Esophagus muscularis mucosa (tissue), 4 donors: ENCODE measurements around the gene DCHS2.

Experiments used
- EP300 ChIP-seq: sonication (generic); formaldehyde crosslinking; IDR thresholded peaks from one replicate; pipeline ENCODE4 v1.6.1; 2017; ENCODE audit warnings: antibody characterized with exemption
- POLR2A ChIP-seq: fragments of 450-650 bp; IDR thresholded peaks from one replicate; pipeline ENCODE4 v1.6.1; 2017; ENCODE audit warnings: antibody characterized with exemption, moderate library complexity, mild to moderate bottlenecking, low read depth
- POLR2AphosphoS5 ChIP-seq, 2 donors: sonication (generic); formaldehyde crosslinking; IDR thresholded peaks; one replicate each; pipeline ENCODE4 v1.6.1; 2017; ENCODE audit warnings: antibody characterized with exemption in 2 of 2
- TF ChIP-seq, protein P1 (sequence below), 3 experiments: fragments of 200-600 bp in 2 of 3; fragments of 450-650 bp in 1 of 3; sonication (generic) in 2 of 3; IDR thresholded peaks; one replicate each; pipeline ENCODE4 v1.5.1; 2017 to 2019; ENCODE audit warnings: antibody characterized with exemption in 3 of 3, mild to moderate bottlenecking in 2 of 3, moderate library complexity in 1 of 3

DNA sequence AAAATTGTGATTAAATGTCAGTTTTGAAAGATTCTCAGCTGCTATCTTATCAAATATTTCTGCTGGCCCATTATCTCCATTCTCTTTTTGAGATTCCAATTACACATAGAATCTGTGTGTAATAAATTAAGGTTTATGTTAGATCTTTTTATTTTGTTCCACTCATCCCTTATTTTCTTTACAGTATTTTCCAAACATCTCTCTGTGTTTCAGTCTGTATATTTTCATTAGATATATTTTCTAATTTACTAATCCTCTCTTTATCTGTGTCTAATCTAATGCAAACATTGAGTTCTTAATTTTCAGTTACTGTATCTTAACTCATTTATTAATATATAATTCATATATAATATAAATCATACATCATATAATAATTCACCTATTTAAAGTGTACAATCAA, 268.7 kb downstream of the DCHS2 start:
- TF ChIP-seq, protein P1, sequence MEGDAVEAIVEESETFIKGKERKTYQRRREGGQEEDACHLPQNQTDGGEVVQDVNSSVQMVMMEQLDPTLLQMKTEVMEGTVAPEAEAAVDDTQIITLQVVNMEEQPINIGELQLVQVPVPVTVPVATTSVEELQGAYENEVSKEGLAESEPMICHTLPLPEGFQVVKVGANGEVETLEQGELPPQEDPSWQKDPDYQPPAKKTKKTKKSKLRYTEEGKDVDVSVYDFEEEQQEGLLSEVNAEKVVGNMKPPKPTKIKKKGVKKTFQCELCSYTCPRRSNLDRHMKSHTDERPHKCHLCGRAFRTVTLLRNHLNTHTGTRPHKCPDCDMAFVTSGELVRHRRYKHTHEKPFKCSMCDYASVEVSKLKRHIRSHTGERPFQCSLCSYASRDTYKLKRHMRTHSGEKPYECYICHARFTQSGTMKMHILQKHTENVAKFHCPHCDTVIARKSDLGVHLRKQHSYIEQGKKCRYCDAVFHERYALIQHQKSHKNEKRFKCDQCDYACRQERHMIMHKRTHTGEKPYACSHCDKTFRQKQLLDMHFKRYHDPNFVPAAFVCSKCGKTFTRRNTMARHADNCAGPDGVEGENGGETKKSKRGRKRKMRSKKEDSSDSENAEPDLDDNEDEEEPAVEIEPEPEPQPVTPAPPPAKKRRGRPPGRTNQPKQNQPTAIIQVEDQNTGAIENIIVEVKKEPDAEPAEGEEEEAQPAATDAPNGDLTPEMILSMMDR (IDR thresholded peaks at IDR 0.05): no peak
- TF ChIP-seq POLR2A: no peak
- TF ChIP-seq EP300: no peak
- no peak for TF ChIP-seq POLR2AphosphoS5 (IDR thresholded peaks at IDR 0.05)
